Esophagus squamous epithelium (tissue), 5 donors: ENCODE data around the gene ZSCAN21. TPM values are rescaled to one million over a fixed set of nuclear protein-coding genes. Genes with fewer than 3 reads are reported as not detected.
A peak's percentile ranks its signal among the peaks of the same experiment; 100 is the strongest.

Source experiments
- DNase-seq: peaks from one replicate; lab custom pipeline; 2025; lab: John Stamatoyannopoulos, UW
- H3K27ac ChIP-seq, 4 donors: fragments of 200-600 bp; sonication (generic); one replicate each; pipeline ENCODE4 v1.5.1; 2016 to 2019; ENCODE audit warnings: mild to moderate bottlenecking in 1 of 4
- H3K27me3 ChIP-seq, 4 donors: fragments of 200-600 bp; sonication (generic); 1 replicate in 3 of 4; 2 replicates in 1 of 4; pipeline versions ENCODE4 v1.5.1 to v1.6.0; 2017 to 2021; ENCODE audit warnings: antibody characterized with exemption in 1 of 4
- H3K36me3 ChIP-seq, 3 donors: fragments of 200-600 bp; sonication (generic); one replicate each; pipeline ENCODE4 v1.5.1; 2016 to 2019
- H3K4me1 ChIP-seq, 3 donors: fragments of 200-600 bp; sonication (generic); one replicate each; pipeline ENCODE4 v1.5.1; 2017 to 2019
- H3K4me3 ChIP-seq, 4 donors: fragments of 200-600 bp; sonication (generic); 1 replicate in 3 of 4; 2 replicates in 1 of 4; pipeline ENCODE4 v1.5.1; 2016 to 2019; ENCODE audit warnings: mild to moderate bottlenecking in 2 of 4, moderate library complexity in 1 of 4
- H3K9me3 ChIP-seq, 3 donors: fragments of 200-600 bp; sonication (generic); one replicate each; pipeline ENCODE4 v1.5.1; 2016 to 2019
- POLR2A ChIP-seq, 4 donors: fragments of 450-650 bp; IDR thresholded peaks; one replicate each; pipeline ENCODE4 v1.6.1; 2017; ENCODE audit warnings: antibody characterized with exemption in 4 of 4, mild to moderate bottlenecking in 4 of 4, moderate library complexity in 3 of 4
- WGBS, 2 donors: methylation state at CpG; one replicate each; pipeline ENCODE4 v1.1.5; 2018; 5-methylcytosine and 5-hydroxymethylcytosine counted together
- intact Hi-C: fragments of 100-400 bp; cut with DNase I; formaldehyde crosslinking; loops from one replicate; pipeline ENCODE4 v1.15.0; 2022
- total RNA-seq, 4 donors: library from RNA; depleted of rRNA; stranded (reverse); fragments of >200 nt; gene quantifications; one replicate each; pipeline ENCODE4 v1.1.0, GENCODE V29; 2016
- TF ChIP-seq, protein P1 (sequence below), 6 experiments: fragments of 450-650 bp in 4 of 6; fragments of 200-600 bp in 2 of 6; sonication (generic) in 2 of 6; IDR thresholded peaks; one replicate each; pipeline ENCODE4 v1.5.1; 2016 to 2019; ENCODE audit warnings: antibody characterized with exemption in 6 of 6, mild to moderate bottlenecking in 4 of 6, moderate library complexity in 4 of 6
- donor health status: DM: yes; HTN: yes; CAD: no.

The ZSCAN21 gene
- total RNA-seq, 4 donors from 2014 or later = 3.7 to 12.0 (median 8.0) TPM

- H3K4me3 ChIP-seq = peak overlapping the region; percentile 51 to 94 (median 76)
- DNase-seq = peak; percentile 47
- no peaks in the 10 kb centered on the region for H3K27me3 ChIP-seq
- WGBS, 2 donors = 0 to 2% methylated on average over 6 to 7 of the region's 61 CpGs
- H3K4me1 ChIP-seq = peaks cover 12 to 40% (median 12%) of the 10 kb centered on the region in 3 donors
- H3K36me3 ChIP-seq = peaks cover 26 to 67% (median 50%) of the 10 kb centered on the region in 3 donors
- TF ChIP-seq, protein P1, sequence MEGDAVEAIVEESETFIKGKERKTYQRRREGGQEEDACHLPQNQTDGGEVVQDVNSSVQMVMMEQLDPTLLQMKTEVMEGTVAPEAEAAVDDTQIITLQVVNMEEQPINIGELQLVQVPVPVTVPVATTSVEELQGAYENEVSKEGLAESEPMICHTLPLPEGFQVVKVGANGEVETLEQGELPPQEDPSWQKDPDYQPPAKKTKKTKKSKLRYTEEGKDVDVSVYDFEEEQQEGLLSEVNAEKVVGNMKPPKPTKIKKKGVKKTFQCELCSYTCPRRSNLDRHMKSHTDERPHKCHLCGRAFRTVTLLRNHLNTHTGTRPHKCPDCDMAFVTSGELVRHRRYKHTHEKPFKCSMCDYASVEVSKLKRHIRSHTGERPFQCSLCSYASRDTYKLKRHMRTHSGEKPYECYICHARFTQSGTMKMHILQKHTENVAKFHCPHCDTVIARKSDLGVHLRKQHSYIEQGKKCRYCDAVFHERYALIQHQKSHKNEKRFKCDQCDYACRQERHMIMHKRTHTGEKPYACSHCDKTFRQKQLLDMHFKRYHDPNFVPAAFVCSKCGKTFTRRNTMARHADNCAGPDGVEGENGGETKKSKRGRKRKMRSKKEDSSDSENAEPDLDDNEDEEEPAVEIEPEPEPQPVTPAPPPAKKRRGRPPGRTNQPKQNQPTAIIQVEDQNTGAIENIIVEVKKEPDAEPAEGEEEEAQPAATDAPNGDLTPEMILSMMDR (IDR thresholded peaks at IDR 0.05) = peak in 1 of 6 experiments; percentile 12
- TF ChIP-seq POLR2A (IDR thresholded peaks at IDR 0.05) = peak in 1 of 4 donors; percentile 53
- no peaks in the 10 kb centered on the region for H3K9me3 ChIP-seq
- H3K27ac ChIP-seq = peak overlapping the region; percentile 91 to 99 (median 98)
- intact Hi-C loops = no loop called here
These were observed 50.9 kb downstream of the ZSCAN21 start for GRCh38 chr7:100100420-100101015.

GRCh38 chr7:100101016-100101862 is 51.7 kb downstream of the ZSCAN21 start, which contains the start of the genes AP4M1 and MCM7:
Gene AP4M1 (plus strand): TSS chr7:100101643. CDS start chr7:100101715, 72 bp downstream.
Gene MCM7 (minus strand): TSS chr7:100101397. CDS start chr7:100101294, 103 bp downstream.
- DNase-seq = peak; percentile 89
- Histone ChIP-seq H3K9me3 (no peaks in the 10 kb centered on the region), H3K27ac (peak within 1 kb of the TSS; percentile 91 to 99 (median 98)), H3K4me1 (peaks cover 12 to 40% (median 12%) of the 10 kb centered on the region in 3 donors), H3K36me3 (peaks cover 22 to 67% (median 46%) of the 10 kb centered on the region in 3 donors), H3K4me3 (peak within 1 kb of the TSS; percentile 51 to 94 (median 76)), H3K27me3 (no peaks in the 10 kb centered on the region)
- intact Hi-C loops = no loop called here
- 0 to 2% methylated on average over 4 to 18 of the region's 80 CpGs for WGBS, 2 donors
- TF ChIP-seq POLR2A (IDR thresholded peaks at IDR 0.05) = peak in 1 of 4 donors; percentile 28
- TF ChIP-seq, protein P1 (IDR thresholded peaks at IDR 0.05) = peak in 2 of 6 experiments; percentile 2 to 6

- Histone ChIP-seq H3K27ac (no peak overlapping the region), H3K9me3 (no peaks in the 10 kb centered on the region), H3K36me3 (peaks cover 24 to 67% (median 30%) of the 10 kb centered on the region in 3 donors), H3K4me3 (no peak overlapping the region), H3K4me1 (peaks cover 12 to 35% (median 12%) of the 10 kb centered on the region in 3 donors), H3K27me3 (no peaks in the 10 kb centered on the region)
- DNase-seq = no peak
- no peak for TF ChIP-seq POLR2A (IDR thresholded peaks at IDR 0.05)
- TF ChIP-seq, protein P1 (IDR thresholded peaks at IDR 0.05) = no peak
- intact Hi-C loops = no loop called here
- 78 to 83% methylated on average over 9 to 13 of the region's 17 CpGs for WGBS, 2 donors
These were observed 53.6 kb downstream of the ZSCAN21 start for GRCh38 chr7:100102950-100103840.

DNA sequence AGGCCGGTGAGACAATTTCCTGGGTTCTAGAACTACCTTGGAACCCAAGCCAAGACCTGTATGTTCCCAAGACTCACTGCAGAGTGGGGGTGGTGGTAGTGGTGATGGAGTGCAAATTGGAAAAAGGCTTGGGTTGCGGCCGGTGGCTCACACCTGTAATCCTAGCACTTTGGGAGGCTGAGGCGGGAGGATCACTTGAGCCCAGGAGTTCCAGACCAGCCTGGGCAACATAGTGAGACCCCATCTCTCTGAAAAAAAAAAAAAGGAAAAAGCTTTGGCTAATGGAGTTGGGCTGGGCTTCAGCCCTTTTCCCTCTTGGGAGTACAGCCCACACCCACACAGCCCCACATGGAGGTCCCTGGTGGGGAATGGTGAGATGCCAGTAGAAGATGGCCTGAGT is 56.0 kb downstream of the ZSCAN21 start:
- no peak overlapping the region for H3K4me3 ChIP-seq
- H3K27ac ChIP-seq = no peak overlapping the region
- peaks cover 23 to 76% (median 28%) of the 10 kb centered on the region in 3 donors for H3K36me3 ChIP-seq
- 89 to 94% methylated on average over 3 to 4 of the region's 4 CpGs for WGBS, 2 donors
- peaks cover 4 to 15% (median 4%) of the 10 kb centered on the region in 3 donors for H3K4me1 ChIP-seq
- no peaks in the 10 kb centered on the region for H3K9me3 ChIP-seq
- DNase-seq = no peak
- H3K27me3 ChIP-seq = no peaks in the 10 kb centered on the region
- intact Hi-C loops = no loop called here
- no peak for TF ChIP-seq POLR2A (IDR thresholded peaks at IDR 0.05)
- TF ChIP-seq, protein P1 (IDR thresholded peaks at IDR 0.05) = no peak
